ENCODE results near the gene IFI27. TPM values are rescaled to one million over a fixed set of nuclear protein-coding genes. Genes with fewer than 3 reads are reported as not detected.

IFI27 gene
- total RNA-seq, 4 donors from 2014 or later: 39.5 to 958 (median 291) TPM

DNA sequence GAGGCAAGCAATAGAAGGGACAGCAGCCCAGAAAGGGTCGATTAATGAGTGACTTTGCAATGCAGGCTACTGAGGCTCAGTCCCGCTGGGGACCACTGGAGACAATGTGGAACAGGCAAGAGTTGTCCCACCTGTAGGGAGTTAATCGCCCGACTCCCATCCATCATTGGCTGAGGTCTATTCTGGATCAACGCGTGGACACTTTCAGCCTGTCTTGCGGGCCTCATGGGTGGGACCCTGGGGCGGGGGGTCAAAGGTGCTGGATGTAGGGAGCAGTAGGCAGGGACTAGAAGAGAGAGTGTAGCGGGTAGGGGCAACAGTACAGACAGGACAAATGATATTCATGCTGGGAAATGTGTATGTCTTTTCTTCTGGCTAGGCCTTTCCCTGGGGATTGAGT, 12.8 kb downstream of the IFI27 start:
- Histone ChIP-seq H3K4me3 (no peak overlapping the region), H3K9me3 (peaks cover 0 to 19% (median 7%) of the 10 kb centered on the region in 3 donors), H3K36me3 (peaks cover 0 to 10% (median 0%) of the 10 kb centered on the region in 3 donors), H3K27ac (no peak overlapping the region), H3K4me1 (peaks cover 0 to 4% (median 0%) of the 10 kb centered on the region in 3 donors), H3K27me3 (peaks cover 0 to 8% (median 0%) of the 10 kb centered on the region in 4 donors)
- intact Hi-C loops (cut with DNase I): no loop called here
- TF ChIP-seq POLR2A (IDR thresholded peaks at IDR 0.05): no peak
- TF ChIP-seq, protein P1, sequence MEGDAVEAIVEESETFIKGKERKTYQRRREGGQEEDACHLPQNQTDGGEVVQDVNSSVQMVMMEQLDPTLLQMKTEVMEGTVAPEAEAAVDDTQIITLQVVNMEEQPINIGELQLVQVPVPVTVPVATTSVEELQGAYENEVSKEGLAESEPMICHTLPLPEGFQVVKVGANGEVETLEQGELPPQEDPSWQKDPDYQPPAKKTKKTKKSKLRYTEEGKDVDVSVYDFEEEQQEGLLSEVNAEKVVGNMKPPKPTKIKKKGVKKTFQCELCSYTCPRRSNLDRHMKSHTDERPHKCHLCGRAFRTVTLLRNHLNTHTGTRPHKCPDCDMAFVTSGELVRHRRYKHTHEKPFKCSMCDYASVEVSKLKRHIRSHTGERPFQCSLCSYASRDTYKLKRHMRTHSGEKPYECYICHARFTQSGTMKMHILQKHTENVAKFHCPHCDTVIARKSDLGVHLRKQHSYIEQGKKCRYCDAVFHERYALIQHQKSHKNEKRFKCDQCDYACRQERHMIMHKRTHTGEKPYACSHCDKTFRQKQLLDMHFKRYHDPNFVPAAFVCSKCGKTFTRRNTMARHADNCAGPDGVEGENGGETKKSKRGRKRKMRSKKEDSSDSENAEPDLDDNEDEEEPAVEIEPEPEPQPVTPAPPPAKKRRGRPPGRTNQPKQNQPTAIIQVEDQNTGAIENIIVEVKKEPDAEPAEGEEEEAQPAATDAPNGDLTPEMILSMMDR (IDR thresholded peaks at IDR 0.05): no peak
- no peak for DNase-seq
- 85 to 90% methylated on average over 6 to 8 of the region's 9 CpGs for WGBS, 2 donors

DNA sequence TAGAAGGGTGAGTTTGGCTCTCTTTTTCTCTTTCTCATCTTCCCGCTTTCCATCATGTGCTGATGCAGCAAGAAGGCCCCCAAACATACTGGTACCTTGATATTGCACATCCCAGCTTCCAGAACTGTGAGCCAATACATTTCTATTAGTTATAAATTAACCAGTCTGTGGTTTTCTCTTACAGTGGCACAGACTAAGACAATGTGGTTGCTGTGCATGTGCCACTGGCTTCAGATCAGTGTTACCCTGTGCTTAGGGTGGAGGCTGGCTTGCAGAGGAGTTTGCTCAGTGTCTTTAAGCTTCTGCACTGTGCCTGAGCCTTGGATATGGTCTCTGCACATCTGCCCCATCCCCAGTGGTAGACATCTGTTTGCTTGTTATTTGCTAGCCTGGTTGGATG, 13.3 kb downstream of the IFI27 start:
- TF ChIP-seq POLR2A (IDR thresholded peaks at IDR 0.05): no peak
- TF ChIP-seq, protein P1 (IDR thresholded peaks at IDR 0.05): no peak
- H3K27ac ChIP-seq: no peak overlapping the region
- H3K4me1 ChIP-seq: peaks cover 2 to 10% (median 4%) of the 10 kb centered on the region in 3 donors
- peaks cover 0 to 18% (median 7%) of the 10 kb centered on the region in 3 donors for H3K9me3 ChIP-seq
- WGBS, 2 donors: 100% methylated on average over 1 of the region's 1 CpG
- peaks cover 0 to 5% (median 0%) of the 10 kb centered on the region in 4 donors for H3K27me3 ChIP-seq
- peaks cover 0 to 10% (median 0%) of the 10 kb centered on the region in 3 donors for H3K36me3 ChIP-seq
- no peak overlapping the region for H3K4me3 ChIP-seq
- DNase-seq: no peak
- intact Hi-C loops (cut with DNase I): no loop called here

DNA sequence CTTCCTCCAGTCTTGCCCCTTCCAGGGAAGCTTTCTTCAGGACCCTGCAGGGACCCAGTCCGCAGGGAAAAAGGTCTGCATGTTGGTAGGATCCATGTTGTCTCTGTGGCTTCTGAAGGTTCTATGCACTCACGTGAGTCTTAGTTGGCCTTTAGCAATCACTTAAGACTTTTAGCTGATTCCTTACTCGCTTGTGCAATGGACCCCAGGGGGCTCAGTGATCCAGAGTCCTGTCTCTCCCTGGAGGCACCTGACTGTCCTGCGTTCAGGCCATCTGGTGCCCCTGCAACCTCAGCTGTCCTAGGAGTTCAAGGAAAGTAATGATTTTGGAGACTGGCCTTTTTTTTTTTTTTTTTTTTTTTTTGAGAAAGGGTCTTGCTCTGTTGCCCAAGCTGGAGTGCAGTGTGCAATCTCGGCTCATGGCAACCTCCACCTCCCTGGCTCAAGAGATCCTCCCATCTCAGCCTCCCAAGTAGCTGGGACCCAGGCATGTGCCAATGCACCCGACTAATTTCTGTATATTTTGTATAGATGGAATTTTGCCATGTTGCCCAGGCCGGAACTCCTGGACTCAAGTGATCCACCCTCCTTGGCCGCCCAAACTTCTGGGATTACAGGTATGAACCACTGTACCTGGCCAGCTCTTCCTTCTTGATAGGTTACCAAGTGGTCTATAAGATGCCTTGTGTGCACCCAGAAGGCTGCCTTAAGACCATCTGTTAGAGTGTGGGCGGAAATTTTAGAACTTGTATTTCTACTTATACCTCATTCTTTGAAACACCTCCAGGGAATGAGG, 14.2 kb downstream of the IFI27 start:
- DNase-seq: no peak
- Histone ChIP-seq H3K27me3 (no peaks in the 10 kb centered on the region), H3K27ac (no peak overlapping the region), H3K9me3 (peaks cover 0 to 9% (median under 1%) of the 10 kb centered on the region in 3 donors), H3K4me1 (peaks cover 5 to 19% (median 10%) of the 10 kb centered on the region in 3 donors), H3K36me3 (peaks cover 0 to 10% (median 0%) of the 10 kb centered on the region in 3 donors), H3K4me3 (no peak overlapping the region)
- intact Hi-C loops (cut with DNase I): no loop called here
- 76 to 84% methylated on average over 8 to 9 of the region's 9 CpGs for WGBS, 2 donors
- no peak for TF ChIP-seq POLR2A (IDR thresholded peaks at IDR 0.05)
- TF ChIP-seq, protein P1 (IDR thresholded peaks at IDR 0.05): no peak

DNA sequence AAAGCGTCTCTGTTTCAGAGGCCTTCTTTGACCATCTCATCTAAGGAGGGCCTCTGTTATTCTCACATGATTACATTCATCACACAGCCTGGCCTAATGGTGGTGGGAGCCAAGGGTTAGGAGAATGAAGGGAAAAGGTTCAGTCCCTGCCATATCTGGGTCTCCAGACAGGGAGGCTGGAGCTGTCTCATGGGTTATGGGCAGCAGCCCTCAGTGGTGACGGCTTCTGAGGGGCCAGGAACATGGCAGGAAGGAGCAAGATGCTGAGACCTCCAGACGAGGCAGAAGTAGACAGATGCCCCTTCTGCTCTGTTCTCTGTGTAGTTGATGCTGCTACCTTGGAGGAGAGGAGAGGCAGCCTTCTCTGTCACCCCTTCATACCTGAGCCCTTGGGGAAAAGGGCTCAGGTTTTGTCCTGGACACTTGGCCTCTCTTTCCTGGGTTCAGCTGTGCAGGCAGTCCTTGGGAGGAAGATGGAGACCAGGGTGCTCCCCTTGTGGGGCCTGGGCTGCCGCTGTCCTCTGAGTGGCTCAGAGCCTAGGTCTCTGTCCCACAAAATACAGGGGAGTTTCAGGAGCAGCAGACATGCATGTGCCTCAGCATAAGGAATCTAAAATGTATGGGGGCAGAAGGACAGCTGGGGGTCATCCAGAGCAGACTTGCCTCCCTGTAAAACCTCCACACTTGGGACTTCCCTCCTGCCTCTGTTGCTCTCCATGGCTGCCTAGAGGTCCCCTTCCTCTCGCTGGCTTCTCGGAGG, 15.3 kb downstream of the IFI27 start:
- H3K27ac ChIP-seq: no peak overlapping the region
- H3K27me3 ChIP-seq: no peaks in the 10 kb centered on the region
- intact Hi-C loops (cut with DNase I): no loop called here
- peaks cover 11 to 26% (median 17%) of the 10 kb centered on the region in 3 donors for H3K4me1 ChIP-seq
- DNase-seq: no peak
- peaks cover 0 to 10% (median 0%) of the 10 kb centered on the region in 3 donors for H3K36me3 ChIP-seq
- no peaks in the 10 kb centered on the region for H3K9me3 ChIP-seq
- WGBS, 2 donors: 85 to 91% methylated on average over 5 to 6 of the region's 6 CpGs
- no peak overlapping the region for H3K4me3 ChIP-seq
- TF ChIP-seq, protein P1 (IDR thresholded peaks at IDR 0.05): no peak
- TF ChIP-seq POLR2A (IDR thresholded peaks at IDR 0.05): no peak

DNA sequence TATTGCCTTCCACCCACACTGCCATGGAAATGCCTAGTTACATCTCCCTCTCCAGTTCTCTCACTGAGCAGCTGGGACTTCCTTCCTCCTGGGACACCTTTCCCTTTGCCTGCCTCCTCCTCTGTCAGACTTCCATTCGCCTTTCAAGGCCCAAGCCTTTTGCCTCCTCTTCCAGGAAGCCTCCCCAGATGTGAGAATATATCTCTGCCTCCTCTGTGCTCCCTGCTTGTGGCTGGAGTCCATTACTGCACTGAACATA, 15.8 kb downstream of the IFI27 start:
- peaks cover 0 to 10% (median 0%) of the 10 kb centered on the region in 3 donors for H3K36me3 ChIP-seq
- no peaks in the 10 kb centered on the region for H3K27me3 ChIP-seq
- H3K4me3 ChIP-seq: no peak overlapping the region
- 81 to 90% methylated on average over 1 of the region's 1 CpG for WGBS, 2 donors
- peaks cover 11 to 26% (median 17%) of the 10 kb centered on the region in 3 donors for H3K4me1 ChIP-seq
- no peak overlapping the region for H3K27ac ChIP-seq
- H3K9me3 ChIP-seq: no peaks in the 10 kb centered on the region
- TF ChIP-seq, protein P1 (IDR thresholded peaks at IDR 0.05): no peak
- no peak for TF ChIP-seq POLR2A (IDR thresholded peaks at IDR 0.05)
- DNase-seq: no peak
- intact Hi-C loops (cut with DNase I): no loop called here
